Measurements from ENCODE around the gene CLCN2.

CLCN2 gene

GRCh38 chr3:184380627-184381260 lies 19.3 kb upstream of the CLCN2 start:
- DNase-seq (ENCODE audit: low read depth in 2 of 2): no peak

- no peak for DNase-seq (ENCODE audit: low read depth in 2 of 2)
Observed at GRCh38 chr3:184380185-184380626, 18.8 kb upstream of the CLCN2 start.

- no peak for DNase-seq (ENCODE audit: low read depth in 2 of 2)
Observed at GRCh38 chr3:184379358-184380184, 18.2 kb upstream of the CLCN2 start, which contains the start of gene CHRD. TSS of gene CHRD (plus strand) at chr3:184380054. CDS start at chr3:184380319, 265 bp downstream.

- no peak for DNase-seq (ENCODE audit: low read depth in 2 of 2)
Observed at GRCh38 chr3:184378651-184379357, 17.4 kb upstream of the CLCN2 start.

DNA sequence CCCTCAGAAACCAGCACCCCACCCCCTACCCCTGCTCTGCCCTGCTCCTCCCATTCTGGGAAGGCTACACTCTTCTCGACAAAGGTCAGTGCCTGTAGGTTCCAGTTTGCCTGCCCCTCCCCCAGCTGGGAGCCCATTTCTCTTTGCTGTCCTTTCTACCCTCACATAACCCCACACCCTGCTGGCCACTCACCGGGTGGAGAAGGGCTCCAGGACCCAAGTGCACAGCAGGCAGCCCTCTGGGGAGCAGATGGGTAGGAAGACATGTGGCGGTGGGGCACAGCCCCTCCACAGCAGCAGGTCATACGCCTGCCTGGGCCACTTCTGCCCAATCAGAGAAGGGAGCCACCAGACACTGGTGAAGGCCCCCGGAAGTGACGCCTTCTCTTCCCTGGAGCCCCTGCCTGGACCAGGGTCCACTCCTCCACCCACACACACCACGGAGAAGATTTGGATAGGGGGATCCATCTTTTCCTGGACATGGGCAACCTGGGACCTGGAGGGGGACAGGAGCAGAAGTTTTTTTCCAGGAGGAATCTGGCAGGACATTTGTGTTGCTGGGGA lies 16.6 kb upstream of the CLCN2 start, which contains the start of gene THPO:
THPO (minus strand) TSS at position 326 of the 564 bp plus-strand sequence. CDS start 1,948 bp downstream, outside the sequence.
- no peak for DNase-seq (ENCODE audit: low read depth in 2 of 2)

DNA sequence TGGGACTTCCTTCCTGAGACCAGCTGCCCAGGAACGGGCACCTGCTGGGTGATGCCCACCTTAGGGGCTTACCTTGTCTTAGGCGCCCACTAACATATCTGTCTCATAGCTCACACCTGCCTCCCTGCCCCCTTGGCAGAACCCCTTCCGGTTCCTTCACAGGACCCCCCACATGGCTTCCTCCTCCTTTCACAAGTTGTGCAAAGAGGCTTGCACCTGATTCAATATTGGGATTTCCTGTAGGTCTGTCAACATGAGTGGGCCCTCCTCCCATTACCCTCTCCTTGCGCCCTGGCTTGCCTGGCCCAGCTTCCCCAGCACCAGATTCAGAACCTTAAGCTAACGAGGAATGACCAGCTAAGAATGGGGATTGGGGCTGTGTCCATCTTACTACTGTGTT lies 16.0 kb upstream of the CLCN2 start:
- DNase-seq (ENCODE audit: low read depth in 2 of 2): no peak

DNA sequence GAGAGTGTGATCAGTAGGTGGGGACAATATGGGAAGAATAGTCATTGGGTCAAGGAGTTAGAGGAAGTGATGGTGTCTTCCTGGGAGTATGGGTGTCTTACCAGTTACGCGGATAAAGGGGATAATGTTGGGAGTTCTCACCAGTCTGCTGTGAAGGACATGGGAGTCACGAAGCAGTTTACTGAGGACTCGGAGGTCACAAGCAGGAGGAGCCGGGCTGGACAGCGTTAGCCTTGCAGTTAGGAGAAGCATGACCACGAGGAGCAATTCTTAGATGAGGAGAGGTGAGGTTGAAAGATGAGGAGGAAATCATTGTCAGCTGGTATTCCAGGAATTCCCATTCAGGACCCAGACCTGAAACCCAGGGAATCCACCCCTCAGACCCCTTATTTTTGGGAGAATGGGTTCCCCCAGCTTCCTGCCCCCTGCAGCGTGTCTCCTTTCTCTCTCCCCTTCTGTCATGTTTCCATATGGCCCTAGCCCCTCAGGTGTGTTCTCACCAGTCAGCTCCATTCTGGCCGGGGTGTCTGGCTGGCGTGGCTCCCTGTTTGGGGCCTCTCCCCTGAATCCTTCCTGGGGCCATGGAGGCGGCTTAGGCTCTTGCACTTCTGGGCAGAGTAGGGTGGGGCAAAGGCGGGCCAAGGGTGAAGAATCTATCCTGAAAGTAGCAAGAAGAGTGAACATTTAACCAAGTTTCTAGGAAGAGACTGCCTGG lies 14.5 kb upstream of the CLCN2 start:
- DNase-seq (ENCODE audit: low read depth in 2 of 2): no peak

- no peak for DNase-seq (ENCODE audit: low read depth in 2 of 2)
Observed at GRCh38 chr3:184373422-184373821, 12.0 kb upstream of the CLCN2 start.

- DNase-seq (ENCODE audit: low read depth in 2 of 2): no peak
Observed at GRCh38 chr3:184372911-184373310, 11.5 kb upstream of the CLCN2 start.

- DNase-seq (ENCODE audit: low read depth in 2 of 2): no peak
Observed at GRCh38 chr3:184372296-184372821, 11.0 kb upstream of the CLCN2 start.

GRCh38 chr3:184371570-184372018 lies 10.2 kb upstream of the CLCN2 start:
- DNase-seq (ENCODE audit: low read depth in 2 of 2): peak in 1 of 2 donors; percentile 33

GRCh38 chr3:184368586-184369183 lies 7.3 kb upstream of the CLCN2 start:
- no peak for DNase-seq (ENCODE audit: low read depth in 2 of 2)

DNA sequence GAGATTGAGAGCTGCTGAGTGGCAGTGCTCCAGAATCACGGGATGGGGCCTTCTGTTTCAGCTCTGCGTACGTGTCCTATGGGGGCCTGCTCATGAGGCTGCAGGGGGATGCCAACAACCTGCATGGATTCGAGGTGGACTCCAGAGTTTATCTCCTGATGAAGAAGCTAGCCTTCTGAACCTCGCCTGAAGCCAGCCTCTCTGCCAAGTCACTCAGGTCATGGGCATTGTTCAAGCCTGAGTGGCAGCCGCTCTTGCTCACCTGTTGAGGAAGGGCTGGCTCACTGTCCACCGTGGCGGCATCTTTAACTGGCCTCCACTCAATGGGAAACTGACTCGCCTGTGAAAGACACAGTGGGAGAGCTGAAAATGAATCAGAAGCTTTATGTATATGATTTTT lies 6.7 kb upstream of the CLCN2 start:
- DNase-seq (ENCODE audit: low read depth in 2 of 2): no peak

DNA sequence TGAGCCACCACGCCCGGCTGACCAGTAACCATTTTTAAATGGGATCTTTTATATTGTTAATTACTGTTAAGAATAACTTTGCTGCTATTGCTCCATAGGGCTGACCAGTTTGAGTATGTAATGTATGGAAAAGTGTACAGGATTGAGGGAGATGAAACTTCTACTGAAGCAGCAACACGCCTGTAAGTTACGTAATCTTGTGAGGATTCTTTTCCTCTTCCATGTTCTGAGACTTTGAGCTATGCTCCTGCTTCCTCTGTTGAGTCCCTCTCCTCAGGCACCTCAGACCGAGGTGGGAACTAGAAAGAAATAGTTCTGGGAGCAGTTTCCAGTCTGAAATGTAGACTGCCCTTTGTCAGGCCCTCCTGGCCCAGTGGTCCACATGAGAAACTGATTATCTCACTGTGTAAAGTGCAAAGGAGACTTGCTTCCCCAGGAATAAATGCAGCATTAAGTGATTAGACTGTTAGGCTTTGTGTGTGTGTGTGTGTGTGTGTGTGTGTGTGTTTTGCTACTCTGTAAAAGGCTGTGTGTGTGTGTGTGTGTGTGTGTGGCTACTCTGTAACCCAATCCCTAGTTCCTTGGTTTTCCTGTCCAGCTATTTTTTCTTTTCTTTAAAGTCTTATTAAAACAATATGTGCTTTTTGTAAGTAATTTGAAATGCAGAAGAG lies 5.3 kb upstream of the CLCN2 start:
- DNase-seq (ENCODE audit: low read depth in 2 of 2): no peak

- DNase-seq (ENCODE audit: low read depth in 2 of 2): peak; percentile 90 to 97
Observed at GRCh38 chr3:184362668-184363546, 1.5 kb upstream of the CLCN2 start.

- DNase-seq (ENCODE audit: low read depth in 2 of 2): peak in 1 of 2 donors; percentile 10
Observed at GRCh38 chr3:184361932-184362667, 695 bp upstream of the CLCN2 start.

DNA sequence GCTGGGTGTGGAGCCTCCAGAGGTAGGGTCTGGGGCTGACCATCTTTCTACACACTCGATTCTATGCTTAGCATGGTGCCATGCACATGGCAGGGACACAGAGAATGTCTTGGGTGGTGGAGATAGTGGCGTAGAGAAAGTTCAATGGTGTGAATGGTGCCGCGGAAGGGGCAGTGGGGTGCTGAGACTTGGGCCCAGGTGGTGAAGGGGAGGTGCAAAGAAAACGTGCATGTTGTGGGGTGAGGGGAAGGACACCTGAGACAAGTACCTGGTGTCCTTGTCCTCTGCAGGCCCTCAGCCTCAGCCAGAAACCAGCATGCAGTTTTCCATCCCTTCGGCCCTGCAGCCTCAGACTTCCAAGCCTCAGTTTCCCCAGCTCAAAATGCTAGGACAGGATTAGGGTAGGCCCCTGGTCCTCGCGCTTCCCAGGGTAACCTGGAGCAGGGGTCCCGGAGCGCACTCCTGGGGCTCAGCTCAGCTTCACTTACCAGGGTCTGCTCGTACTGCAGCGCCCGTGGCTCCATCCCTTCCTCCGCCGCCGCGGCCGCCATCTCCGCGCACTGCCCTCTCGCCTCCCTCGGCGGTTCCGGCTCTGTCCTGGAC lies 375 bp downstream of the CLCN2 start:
- no peak for DNase-seq (ENCODE audit: low read depth in 2 of 2)

Measured in stimulated activated CD8-positive, alpha-beta memory T cell treated with anti-CD3 and anti-CD28 coated beads, Interleukin-7, amount 100 ng/mL, for 1 hour (primary cell).